ENCODE data around the gene ANGPT4.

- TF ChIP-seq POLR2A (IDR thresholded peaks at IDR 0.05; ENCODE audit: insufficient read depth in 1 of 2, low read depth in 2 of 2, low read length in 2 of 2): no peak
- TF ChIP-seq CTCF (CRISPR knock-in tag; IDR thresholded peaks at IDR 0.05): no peak
- no peak for TF ChIP-seq EP300 (IDR thresholded peaks at IDR 0.05; ENCODE audit: low read depth in 2 of 2, low read length in 2 of 2)
- no peak for TF ChIP-seq EP300 (CRISPR knock-in tag; IDR thresholded peaks at IDR 0.05; ENCODE audit: borderline replicate concordance)
- no peak for TF ChIP-seq ZZZ3 (CRISPR knock-in tag; IDR thresholded peaks at IDR 0.05; ENCODE audit: borderline replicate concordance)
These were observed 26.5 kb upstream of the ANGPT4 start for GRCh38 chr20:942611-943010.
